NCI-H128 (cell line): ENCODE data around the gene CHST11.
"Not testable (repeated sequence)": the region's sequence is repeated elsewhere in the genome, so short reads cannot be mapped to it uniquely, and the experiment has no call there.

Experiments
- DNase-seq: peaks from one replicate; lab custom pipeline; 2025; ENCODE audit not compliant: unreplicated experiment; lab: John Stamatoyannopoulos, UW

Gene CHST11

GRCh38 chr12:104555648-104556047, 98.9 kb downstream of the CHST11 start:
- peak; percentile 37 for DNase-seq

- no peak for DNase-seq
Observed at GRCh38 chr12:104557488-104558195, 100.9 kb downstream of the CHST11 start.

DNA sequence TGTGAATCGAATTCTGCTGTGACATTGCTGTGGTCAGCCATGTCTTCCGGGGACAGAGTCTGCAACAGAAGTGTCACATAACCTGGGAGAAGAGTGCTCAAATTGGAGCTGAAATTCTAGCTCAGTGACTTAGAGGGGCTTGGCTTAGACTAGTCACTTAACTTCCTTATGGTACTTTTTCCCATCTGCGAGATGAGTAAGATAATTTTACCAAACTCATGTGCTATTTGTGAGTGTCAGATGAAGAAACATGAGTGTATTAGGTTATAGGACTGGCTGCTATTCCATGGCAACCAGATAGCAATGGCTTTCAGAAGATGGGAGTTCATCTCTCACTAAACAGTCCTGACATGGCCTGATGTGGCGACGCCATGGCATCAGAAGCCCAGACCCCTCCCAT, 104.1 kb downstream of the CHST11 start:
- no peak for DNase-seq

- DNase-seq = no peak
Observed at GRCh38 chr12:104562763-104563162, 106.0 kb downstream of the CHST11 start.

DNA sequence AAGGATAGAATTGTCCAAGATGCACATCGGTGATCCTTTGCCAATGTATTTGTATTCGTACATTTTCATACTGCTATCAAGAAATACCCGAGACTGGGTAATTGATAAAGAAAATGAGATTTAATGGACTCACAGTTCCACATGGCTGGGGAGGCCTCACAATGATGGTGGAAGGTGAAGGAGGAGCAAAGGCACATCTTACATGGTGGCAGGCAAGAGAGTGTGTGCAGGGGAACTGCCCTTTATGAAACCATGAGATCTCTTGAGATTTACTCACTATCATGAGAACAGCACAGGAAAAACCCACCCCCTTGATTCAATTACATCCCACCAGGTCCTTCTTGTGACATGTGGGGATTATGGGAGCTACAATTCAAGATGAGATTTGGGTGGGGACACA, 107.9 kb downstream of the CHST11 start:
- not testable (repeated sequence) for DNase-seq

GRCh38 chr12:104565606-104566243, 109.0 kb downstream of the CHST11 start:
- DNase-seq = no peak

GRCh38 chr12:104566244-104566993, 109.7 kb downstream of the CHST11 start:
- DNase-seq = no peak

DNA sequence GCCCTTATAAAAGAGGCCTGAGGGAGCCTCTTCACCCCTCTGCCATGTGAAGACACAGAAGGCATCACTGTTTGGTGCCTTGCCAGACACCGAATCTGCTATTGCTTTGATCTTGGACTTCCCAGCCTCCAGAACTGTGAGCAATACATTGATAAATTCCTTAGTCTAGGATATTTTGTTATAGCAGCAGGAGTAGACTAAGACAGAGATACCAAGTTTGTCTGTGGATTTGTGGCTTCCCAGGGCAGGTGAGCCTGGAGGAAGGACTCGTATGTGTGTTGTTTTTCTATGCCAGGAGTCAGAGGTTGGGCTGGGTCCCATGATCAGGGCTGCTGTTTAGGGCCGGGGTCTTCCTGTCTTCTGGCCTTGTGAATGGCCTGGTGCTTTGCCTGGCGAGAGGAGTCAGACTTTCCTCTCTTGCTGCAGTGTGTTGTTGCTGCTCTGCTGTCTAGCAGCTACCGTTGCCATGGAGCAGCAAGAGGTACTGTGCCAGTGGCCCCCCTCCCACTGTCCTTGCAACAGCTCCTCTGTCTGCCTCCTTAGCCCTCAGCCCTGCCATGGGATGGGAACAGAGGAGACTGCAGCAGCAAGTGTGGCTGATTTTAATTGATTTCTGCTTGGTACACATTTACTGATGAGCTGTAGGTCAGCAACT, 111.2 kb downstream of the CHST11 start:
- no peak for DNase-seq

DNA sequence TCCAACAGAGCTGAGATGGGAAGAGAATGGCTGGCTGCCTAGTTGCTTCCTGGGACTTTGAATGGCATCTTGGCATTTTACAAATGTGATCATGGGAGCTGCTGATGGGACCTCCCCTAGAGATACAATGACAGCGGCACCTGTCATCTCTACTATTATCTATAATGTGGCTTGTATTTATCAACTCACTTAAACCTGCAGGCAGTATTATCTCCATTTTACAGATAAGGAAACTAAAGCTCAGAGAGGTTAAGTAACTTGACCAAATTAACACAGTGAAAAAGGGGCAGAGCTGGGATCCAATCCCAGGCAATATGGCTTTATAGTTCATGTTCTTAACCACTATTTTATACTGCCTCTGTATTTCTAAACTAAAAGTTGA, 111.7 kb downstream of the CHST11 start:
- DNase-seq = no peak

DNA sequence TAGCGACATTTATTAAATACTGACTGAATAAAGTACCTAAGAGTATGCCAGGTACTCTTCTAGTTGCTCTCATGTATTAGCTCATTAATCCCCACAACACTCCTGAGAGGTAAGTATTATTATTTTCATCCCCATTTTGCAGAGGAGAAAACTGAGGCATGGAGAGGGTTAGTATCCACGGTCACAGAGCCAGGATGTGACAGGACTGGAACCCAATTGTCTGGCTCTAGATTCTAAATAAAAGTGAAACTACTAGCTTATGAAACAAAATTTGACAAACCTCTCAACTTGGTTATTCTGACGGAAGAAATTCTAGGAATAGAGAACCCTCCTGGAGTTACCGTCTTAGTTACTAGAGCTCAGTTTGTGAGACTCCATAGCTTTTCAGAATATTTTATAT, 112.2 kb downstream of the CHST11 start:
- no peak for DNase-seq

DNA sequence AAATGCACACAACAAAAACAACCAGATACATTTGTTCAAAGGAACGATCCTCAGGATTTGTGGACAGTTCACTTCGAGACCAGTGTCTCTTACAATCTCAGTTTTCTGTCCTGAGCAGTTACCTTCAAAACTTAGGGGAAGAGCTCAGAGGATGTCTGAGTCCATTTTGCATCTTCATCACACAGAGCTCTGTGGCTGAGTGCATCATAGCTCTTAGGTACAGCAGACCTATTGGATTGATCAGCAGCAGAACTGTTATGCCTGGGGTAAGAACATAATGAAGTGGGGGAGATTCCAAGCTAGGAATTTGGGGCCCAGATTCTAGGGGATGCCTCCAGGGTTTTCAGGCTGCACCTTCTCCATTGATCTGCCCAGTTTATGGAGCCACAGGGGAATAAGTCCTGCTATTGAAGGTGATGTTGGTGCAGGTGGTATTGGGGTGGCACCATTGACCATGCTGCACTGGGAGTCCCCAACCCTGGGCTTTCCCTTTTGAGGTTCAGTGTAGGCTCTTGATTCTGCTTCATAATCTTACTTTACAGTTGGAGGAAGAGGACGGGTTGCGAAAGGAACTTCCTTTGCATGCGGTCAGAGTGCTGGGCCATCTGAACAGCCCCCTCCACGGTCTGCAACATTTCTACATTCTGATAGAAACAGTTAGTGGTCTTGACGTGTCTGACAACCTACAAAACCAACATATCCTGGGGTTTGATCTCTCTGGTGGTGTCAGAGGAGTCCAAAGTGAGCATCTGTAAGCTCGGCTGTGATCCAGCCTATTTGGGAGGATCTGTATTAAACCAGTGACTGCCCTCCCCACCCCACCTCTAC, 112.8 kb downstream of the CHST11 start:
- DNase-seq = no peak

- DNase-seq = no peak
Observed at GRCh38 chr12:104570174-104570907, 113.6 kb downstream of the CHST11 start.

DNA sequence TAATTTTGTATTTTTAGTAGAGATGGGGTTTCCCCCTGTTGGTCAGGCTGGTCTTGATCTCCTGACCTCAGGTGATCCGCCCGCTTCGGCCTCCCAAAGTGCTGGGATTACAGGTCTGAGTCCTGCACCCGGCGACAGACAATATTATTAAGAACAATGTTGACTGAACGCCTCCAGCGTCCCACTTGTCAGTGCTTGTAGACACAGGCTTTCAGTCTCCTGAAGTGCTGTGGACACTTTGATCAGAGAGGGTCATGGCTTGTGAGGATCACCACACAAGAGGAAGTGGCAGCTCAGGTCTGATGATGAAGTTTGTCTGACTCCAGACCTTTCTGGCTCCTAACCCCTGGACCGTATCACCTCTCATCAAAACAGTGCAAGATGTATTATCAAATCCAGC, 114.6 kb downstream of the CHST11 start:
- no peak for DNase-seq

GRCh38 chr12:104574353-104574752, 117.6 kb downstream of the CHST11 start:
- DNase-seq = not testable (repeated sequence)

DNA sequence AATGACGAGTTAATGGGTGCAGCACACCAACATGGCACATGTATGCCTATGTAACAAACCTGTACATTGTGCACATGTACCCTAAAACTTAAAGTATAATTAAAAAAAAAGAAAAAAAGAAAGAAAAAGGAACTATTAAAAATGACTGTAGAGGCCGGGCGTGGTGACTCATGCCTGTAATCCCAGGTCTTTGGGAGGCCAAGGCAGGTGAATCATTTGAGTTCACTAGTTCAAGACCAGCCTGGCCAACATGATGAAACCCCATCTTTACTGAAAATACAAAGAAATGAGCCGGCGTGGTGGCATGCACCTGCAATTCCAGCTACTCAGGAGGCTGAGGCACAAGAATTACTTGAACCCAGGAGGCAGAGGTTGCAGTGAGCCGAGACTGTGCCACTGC, 118.0 kb downstream of the CHST11 start:
- DNase-seq = not testable (repeated sequence)

GRCh38 chr12:104575442-104576186, 118.9 kb downstream of the CHST11 start:
- DNase-seq = no peak

DNA sequence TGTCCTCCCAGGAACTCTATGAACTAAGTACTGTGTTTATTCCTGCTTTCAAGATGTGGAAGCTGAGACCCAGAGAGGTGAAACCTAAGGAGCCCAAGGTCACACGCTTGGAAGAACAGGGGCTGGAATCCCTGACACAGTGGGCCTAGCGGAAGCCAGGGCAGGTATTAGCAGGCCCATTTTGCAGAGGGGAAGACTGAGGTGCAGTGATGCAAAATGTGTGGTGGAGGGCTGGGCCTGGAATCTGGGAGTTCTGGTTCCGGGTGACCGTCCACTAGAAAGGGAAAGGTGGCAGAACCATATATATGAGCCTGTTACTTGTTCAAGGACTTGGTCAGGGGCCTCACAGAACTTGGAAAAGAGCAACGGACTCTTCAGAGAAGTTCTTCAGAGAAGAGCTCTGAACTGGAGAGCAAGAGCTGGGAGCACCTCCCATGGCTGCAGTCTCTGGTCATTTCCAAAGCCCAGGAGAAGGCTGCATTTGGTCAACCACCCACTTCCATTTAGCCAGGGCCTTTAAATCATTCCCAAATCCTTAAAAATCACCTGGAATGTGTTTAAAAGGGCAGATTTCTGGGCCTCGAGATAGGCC, 119.5 kb downstream of the CHST11 start:
- DNase-seq = no peak

DNA sequence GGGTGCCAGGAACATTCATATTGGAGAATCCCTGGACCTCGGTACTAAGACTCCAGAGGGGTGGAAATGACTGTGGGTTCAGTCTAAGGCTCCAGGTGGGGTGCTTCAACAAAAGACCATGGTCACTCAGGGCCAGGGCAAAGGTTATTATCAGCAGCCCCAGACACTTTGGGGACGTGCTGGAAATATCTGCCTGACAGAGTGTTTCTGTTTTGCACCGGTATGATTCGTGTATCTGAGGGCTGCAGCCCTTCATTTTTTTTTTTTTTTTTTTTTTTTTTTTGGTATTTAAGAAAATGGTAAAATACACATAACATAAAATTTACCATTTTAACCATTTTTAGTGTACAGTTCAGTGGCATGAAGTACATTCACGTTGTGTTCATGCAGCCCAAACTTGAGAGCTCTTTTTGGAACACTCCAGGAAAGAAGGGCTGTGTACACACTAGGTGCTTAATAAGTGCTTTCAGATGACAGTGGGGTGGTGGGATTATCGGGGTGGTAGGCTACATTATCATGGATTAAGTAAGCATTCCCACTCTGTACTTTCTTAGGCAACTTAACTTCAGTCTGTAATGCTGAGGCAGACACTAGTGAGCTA, 120.3 kb downstream of the CHST11 start:
- DNase-seq = no peak

GRCh38 chr12:104577581-104577981, 120.8 kb downstream of the CHST11 start:
- no peak for DNase-seq
